Loucy (cell line): ENCODE measurements around the gene ACP1.

Experiments
- H2AFZ ChIP-seq: fragments of 200-600 bp; sonication (generic); 2 replicates; pipeline ENCODE4 v1.6.0; 2016; ENCODE audit warnings: antibody characterized with exemption, mild to moderate bottlenecking, low read length, moderate library complexity
- H3F3A ChIP-seq: fragments of 200-600 bp; 2 replicates; pipeline ENCODE4 v1.6.0; 2016; ENCODE audit warnings: antibody characterized with exemption, low read depth, mild to moderate bottlenecking
- H3K27me3 ChIP-seq: fragments of 200-600 bp; sonication (generic); 2 replicates; pipeline ENCODE4 v1.6.1; 2014; ENCODE audit warnings: low read length, mild to moderate bottlenecking; ENCODE audit not compliant: insufficient read depth, poor library complexity, severe bottlenecking
- H3K36me3 ChIP-seq: fragments of 200-600 bp; sonication (generic); 2 replicates; pipeline ENCODE4 v1.6.1; 2016; ENCODE audit warnings: low read length; ENCODE audit not compliant: insufficient read depth
- H3K4me1 ChIP-seq: fragments of 200-600 bp; sonication (generic); 2 replicates; pipeline ENCODE4 v1.5.1; 2014; ENCODE audit warnings: low read length, mild to moderate bottlenecking; ENCODE audit not compliant: insufficient read depth, poor library complexity, severe bottlenecking
- H3K4me2 ChIP-seq: fragments of 200-600 bp; sonication (generic); 2 replicates; pipeline ENCODE4 v1.6.0; 2014; ENCODE audit warnings: antibody characterized with exemption, low read length, low read depth, mild to moderate bottlenecking; ENCODE audit not compliant: poor library complexity, severe bottlenecking
- H3K4me3 ChIP-seq: fragments of 200-600 bp; sonication (generic); 2 replicates; pipeline ENCODE4 v1.5.1; 2014; ENCODE audit warnings: low read length, mild to moderate bottlenecking, mixed read lengths; ENCODE audit not compliant: poor library complexity, severe bottlenecking
- H3K79me2 ChIP-seq: fragments of 200-600 bp; sonication (generic); 2 replicates; pipeline ENCODE4 v1.6.1; 2014; ENCODE audit warnings: low read length; ENCODE audit not compliant: insufficient read depth
- H3K9ac ChIP-seq: fragments of 200-600 bp; sonication (generic); 2 replicates; pipeline ENCODE4 v1.6.0; 2014; ENCODE audit warnings: mild to moderate bottlenecking, low read depth, low read length, moderate library complexity; ENCODE audit not compliant: poor library complexity, severe bottlenecking
- H3K9me2 ChIP-seq: fragments of 200-600 bp; sonication (generic); replicated peaks from 2 replicates; pipeline ENCODE4 v1.6.1; 2016; ENCODE audit warnings: low read depth, low read length, mixed read lengths
- H3K9me3 ChIP-seq: fragments of 200-600 bp; sonication (generic); 2 replicates; pipeline ENCODE4 v1.6.1; 2014; ENCODE audit warnings: mild to moderate bottlenecking, antibody characterized with exemption, low read length, low read depth; ENCODE audit not compliant: insufficient read depth
- H4K20me1 ChIP-seq: fragments of 200-600 bp; sonication (generic); 2 replicates; pipeline ENCODE4 v1.6.0; 2014; ENCODE audit warnings: antibody characterized with exemption, low read length, mild to moderate bottlenecking; ENCODE audit not compliant: insufficient read depth, poor library complexity, severe bottlenecking
- EZH2phosphoT487 ChIP-seq: fragments of 200-600 bp; IDR thresholded peaks from 2 replicates; pipeline ENCODE4 v1.6.1; 2018; ENCODE audit warnings: antibody characterized with exemption, mild to moderate bottlenecking, moderate library complexity, borderline replicate concordance
- TF ChIP-seq, protein P1 (sequence below): fragments of 200-600 bp; sonication (generic); conservative IDR thresholded peaks from 2 replicates; pipeline ENCODE4 v1.5.1; 2014; ENCODE audit warnings: mild to moderate bottlenecking, antibody characterized with exemption, low read length

The ACP1 gene

DNA sequence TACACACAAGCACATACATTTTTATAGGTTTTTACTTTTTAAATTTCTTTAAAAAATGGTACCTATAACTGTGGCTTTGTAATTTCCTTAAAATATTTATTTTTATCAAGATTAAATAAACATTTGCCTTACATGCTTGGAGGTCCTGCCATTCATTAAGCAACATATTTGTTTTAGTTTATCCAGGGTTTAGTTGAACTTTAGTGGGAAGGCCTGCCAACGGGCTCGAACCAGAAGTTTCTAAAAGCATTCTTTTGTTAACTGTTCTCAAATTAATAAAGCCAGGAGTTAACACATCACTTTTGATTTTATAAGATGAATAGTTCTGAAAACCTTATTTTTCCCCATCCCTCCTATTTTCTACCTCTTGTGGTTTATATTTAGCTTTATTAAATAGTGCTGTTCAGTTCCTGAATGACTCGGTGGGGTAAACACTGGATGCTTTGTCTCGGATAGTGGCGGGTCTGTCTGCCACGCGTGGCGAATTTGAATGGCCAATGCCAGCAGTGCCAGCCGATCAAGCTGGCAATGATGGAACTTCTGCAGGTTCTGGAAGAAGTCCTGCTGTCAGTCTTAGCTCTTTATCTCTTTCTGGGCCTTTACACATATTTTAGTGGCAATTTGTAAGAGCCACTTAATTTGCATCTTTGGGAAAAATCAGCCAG lies 33.1 kb upstream of the ACP1 start:
- Histone ChIP-seq H3K9me3 (no peaks in the 10 kb centered on the region), H3K4me2 (no peak overlapping the region), H3K36me3 (no peaks in the 10 kb centered on the region), H3K9me2 (no peaks in the 10 kb centered on the region), H3K4me1 (no peaks in the 10 kb centered on the region), H4K20me1 (no peaks in the 10 kb centered on the region), H3K4me3 (no peak overlapping the region), H3K79me2 (no peaks in the 10 kb centered on the region), H3K27me3 (no peaks in the 10 kb centered on the region), H2AFZ (no peak overlapping the region), H3F3A (no peaks in the 10 kb centered on the region), H3K9ac (no peak overlapping the region)
- TF ChIP-seq, protein P1, sequence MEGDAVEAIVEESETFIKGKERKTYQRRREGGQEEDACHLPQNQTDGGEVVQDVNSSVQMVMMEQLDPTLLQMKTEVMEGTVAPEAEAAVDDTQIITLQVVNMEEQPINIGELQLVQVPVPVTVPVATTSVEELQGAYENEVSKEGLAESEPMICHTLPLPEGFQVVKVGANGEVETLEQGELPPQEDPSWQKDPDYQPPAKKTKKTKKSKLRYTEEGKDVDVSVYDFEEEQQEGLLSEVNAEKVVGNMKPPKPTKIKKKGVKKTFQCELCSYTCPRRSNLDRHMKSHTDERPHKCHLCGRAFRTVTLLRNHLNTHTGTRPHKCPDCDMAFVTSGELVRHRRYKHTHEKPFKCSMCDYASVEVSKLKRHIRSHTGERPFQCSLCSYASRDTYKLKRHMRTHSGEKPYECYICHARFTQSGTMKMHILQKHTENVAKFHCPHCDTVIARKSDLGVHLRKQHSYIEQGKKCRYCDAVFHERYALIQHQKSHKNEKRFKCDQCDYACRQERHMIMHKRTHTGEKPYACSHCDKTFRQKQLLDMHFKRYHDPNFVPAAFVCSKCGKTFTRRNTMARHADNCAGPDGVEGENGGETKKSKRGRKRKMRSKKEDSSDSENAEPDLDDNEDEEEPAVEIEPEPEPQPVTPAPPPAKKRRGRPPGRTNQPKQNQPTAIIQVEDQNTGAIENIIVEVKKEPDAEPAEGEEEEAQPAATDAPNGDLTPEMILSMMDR, result no peak

DNA sequence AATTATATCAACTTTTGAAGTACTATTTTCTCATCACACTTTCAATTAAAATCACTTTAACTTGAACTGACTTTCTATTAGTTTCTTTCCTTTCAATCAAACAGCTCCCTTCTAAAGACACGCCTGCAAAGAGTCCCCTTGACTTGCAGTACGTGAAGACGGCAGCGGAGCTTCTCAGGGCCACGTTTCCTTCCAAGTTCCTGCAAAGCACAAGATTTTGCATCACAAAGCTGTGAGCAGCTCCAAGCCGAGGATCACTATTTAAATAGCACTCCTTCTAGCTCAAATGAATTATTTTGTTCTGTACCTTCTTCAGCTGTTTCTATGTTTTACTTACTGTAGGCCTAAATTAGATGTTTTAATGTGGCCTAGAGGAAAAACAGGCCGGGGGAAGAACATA lies 31.7 kb upstream of the ACP1 start:
- Histone ChIP-seq H3K27me3 (no peaks in the 10 kb centered on the region), H3K4me2 (no peak overlapping the region), H2AFZ (no peak overlapping the region), H4K20me1 (no peaks in the 10 kb centered on the region), H3F3A (no peaks in the 10 kb centered on the region), H3K9me3 (no peaks in the 10 kb centered on the region), H3K79me2 (no peaks in the 10 kb centered on the region), H3K9ac (no peak overlapping the region), H3K36me3 (no peaks in the 10 kb centered on the region), H3K9me2 (no peaks in the 10 kb centered on the region), H3K4me1 (no peaks in the 10 kb centered on the region), H3K4me3 (no peak overlapping the region)
- TF ChIP-seq, protein P1, result no peak
- TF ChIP-seq EZH2phosphoT487, result no peak

DNA sequence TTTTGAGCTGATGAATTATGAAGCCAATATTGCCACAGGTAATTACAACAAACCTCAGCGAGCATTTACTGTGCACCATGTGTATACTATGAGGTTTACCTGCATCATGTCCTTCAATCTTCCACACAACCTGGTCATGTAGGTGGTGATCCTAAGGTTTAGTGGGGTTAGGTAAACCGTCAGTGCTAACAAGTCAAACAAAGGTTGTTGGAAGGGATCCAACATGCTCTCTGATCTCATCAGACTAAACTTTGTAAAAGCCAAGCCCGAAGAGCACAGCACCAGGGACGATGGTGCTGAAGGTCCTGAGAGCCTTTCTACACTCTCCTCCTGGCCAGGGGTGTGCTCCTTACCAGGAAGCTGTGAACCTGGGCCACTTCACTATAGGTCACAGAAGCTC lies 30.3 kb upstream of the ACP1 start:
- Histone ChIP-seq H3K36me3 (no peaks in the 10 kb centered on the region), H3K27me3 (no peaks in the 10 kb centered on the region), H4K20me1 (no peaks in the 10 kb centered on the region), H3F3A (no peaks in the 10 kb centered on the region), H3K4me1 (no peaks in the 10 kb centered on the region), H3K9me2 (no peaks in the 10 kb centered on the region), H3K9ac (no peak overlapping the region), H3K4me3 (no peak overlapping the region), H3K9me3 (no peaks in the 10 kb centered on the region), H3K79me2 (no peaks in the 10 kb centered on the region), H3K4me2 (no peak overlapping the region), H2AFZ (no peak overlapping the region)
- TF ChIP-seq, protein P1, result no peak
- TF ChIP-seq EZH2phosphoT487, result no peak
